GM19239 (cell line): ENCODE measurements around the gene KRT28.
"Not testable (repeated sequence)": the region's sequence is repeated elsewhere in the genome, so short reads cannot be mapped to it uniquely, and the experiment has no call there.

Experiments
- DNase-seq: peaks from one replicate; pipeline ENCODE4 v3.0.0; 2011; ENCODE audit warnings: low spot score; ENCODE audit not compliant: insufficient read length
- FAIRE-seq: peaks from 2 replicates; lab custom pipeline; 2011; peaks lifted over from hg19 to GRCh38; lab: Jason Lieb, UNC

KRT28 gene

GRCh38 chr17:40791111-40791510 is 8.6 kb downstream of the KRT28 start:
- no peak for DNase-seq
- FAIRE-seq = no peak

GRCh38 chr17:40782450-40782849 is 17.3 kb downstream of the KRT28 start, which contains the start of gene KRT27:
Gene KRT27, minus strand, starts transcription at chr17:40782550. Its CDS starts 57 bp downstream, at chr17:40782493.
- FAIRE-seq = no peak
- no peak for DNase-seq

- no peak for DNase-seq
- FAIRE-seq = no peak
Observed at GRCh38 chr17:40779181-40779909, 20.4 kb downstream of the KRT28 start.

GRCh38 chr17:40778461-40778860 is 21.3 kb downstream of the KRT28 start:
- DNase-seq = no peak
- no peak for FAIRE-seq

- DNase-seq = no peak
- FAIRE-seq = no peak
Observed at GRCh38 chr17:40777971-40778370, 21.8 kb downstream of the KRT28 start.

GRCh38 chr17:40777459-40777858 is 22.3 kb downstream of the KRT28 start:
- no peak for FAIRE-seq

GRCh38 chr17:40775945-40776344 is 23.8 kb downstream of the KRT28 start:
- FAIRE-seq = no peak
- no peak for DNase-seq

More at GRCh38 chr17:40777459-40777858, 22.3 kb downstream of the KRT28 start:
- no peak for DNase-seq

- DNase-seq = no peak
- no peak for FAIRE-seq
Observed at GRCh38 chr17:40772101-40772500, 27.7 kb downstream of the KRT28 start, which contains the start of gene KRT26. Gene KRT26, minus strand, starts transcription at chr17:40772201. Its CDS starts 88 bp downstream, at chr17:40772113.

- FAIRE-seq = no peak
Observed at GRCh38 chr17:40765657-40766056, 34.1 kb downstream of the KRT28 start.

GRCh38 chr17:40763752-40764151 is 36.0 kb downstream of the KRT28 start:
- DNase-seq (no peak), FAIRE-seq (no peak)

More at GRCh38 chr17:40765657-40766056, 34.1 kb downstream of the KRT28 start:
- DNase-seq = no peak

GRCh38 chr17:40760105-40761016 is 39.4 kb downstream of the KRT28 start:
- no peak for FAIRE-seq
- no peak for DNase-seq

GRCh38 chr17:40755231-40755630 is 44.5 kb downstream of the KRT28 start, which contains the start of gene KRT25:
Gene KRT25, minus strand, starts transcription at chr17:40755331. Its CDS starts 60 bp downstream, at chr17:40755271.
- DNase-seq = no peak
- no peak for FAIRE-seq

GRCh38 chr17:40753804-40754203 is 46.0 kb downstream of the KRT28 start:
- no peak for FAIRE-seq
- no peak for DNase-seq

GRCh38 chr17:40751065-40751464 is 48.7 kb downstream of the KRT28 start:
- DNase-seq = no peak

GRCh38 chr17:40750391-40750790 is 49.4 kb downstream of the KRT28 start:
- FAIRE-seq (no peak), DNase-seq (no peak)

More at GRCh38 chr17:40751065-40751464, 48.7 kb downstream of the KRT28 start:
- FAIRE-seq = no peak

- DNase-seq, FAIRE-seq: not testable (repeated sequence)
Observed at GRCh38 chr17:40748666-40749065, 51.1 kb downstream of the KRT28 start.
